ENCODE data around the gene HSDL2.
A peak's percentile ranks its signal among the peaks of the same experiment; 100 is the strongest.

HSDL2 gene

DNA sequence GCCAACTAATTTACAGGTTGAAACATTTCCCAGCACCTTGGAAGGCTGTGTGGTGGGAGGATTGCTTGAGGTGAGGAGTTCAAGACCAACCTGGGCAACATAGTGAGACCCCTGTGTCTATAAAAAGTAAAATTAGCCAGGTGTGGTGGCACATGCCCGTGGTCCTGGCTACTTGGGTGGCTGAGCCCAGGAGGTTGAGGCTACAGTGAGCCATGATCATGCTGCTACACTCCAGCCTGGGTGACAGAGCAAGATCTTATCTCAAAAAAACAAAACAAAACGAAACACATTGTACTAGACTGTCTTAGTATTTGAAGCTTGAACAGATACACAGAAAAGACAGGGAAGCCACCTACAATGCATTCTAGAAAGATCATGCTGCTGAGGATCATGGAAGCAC lies 2.8 kb upstream of the HSDL2 start:
- Histone ChIP-seq H3K36me3 (ENCODE audit: control insufficient read depth, insufficient read depth, low read length) (no peaks in the 10 kb centered on the region), H3K27me3 (replicated peaks; ENCODE audit: control insufficient read depth, insufficient read depth, low read length) (no peaks in the 10 kb centered on the region), H3K4me3 (replicated peaks; ENCODE audit: low read depth, low read length) (no peak overlapping the region)
- no peak for DNase-seq (ENCODE audit: extremely low read depth, insufficient read length)
- TF ChIP-seq, protein P1, sequence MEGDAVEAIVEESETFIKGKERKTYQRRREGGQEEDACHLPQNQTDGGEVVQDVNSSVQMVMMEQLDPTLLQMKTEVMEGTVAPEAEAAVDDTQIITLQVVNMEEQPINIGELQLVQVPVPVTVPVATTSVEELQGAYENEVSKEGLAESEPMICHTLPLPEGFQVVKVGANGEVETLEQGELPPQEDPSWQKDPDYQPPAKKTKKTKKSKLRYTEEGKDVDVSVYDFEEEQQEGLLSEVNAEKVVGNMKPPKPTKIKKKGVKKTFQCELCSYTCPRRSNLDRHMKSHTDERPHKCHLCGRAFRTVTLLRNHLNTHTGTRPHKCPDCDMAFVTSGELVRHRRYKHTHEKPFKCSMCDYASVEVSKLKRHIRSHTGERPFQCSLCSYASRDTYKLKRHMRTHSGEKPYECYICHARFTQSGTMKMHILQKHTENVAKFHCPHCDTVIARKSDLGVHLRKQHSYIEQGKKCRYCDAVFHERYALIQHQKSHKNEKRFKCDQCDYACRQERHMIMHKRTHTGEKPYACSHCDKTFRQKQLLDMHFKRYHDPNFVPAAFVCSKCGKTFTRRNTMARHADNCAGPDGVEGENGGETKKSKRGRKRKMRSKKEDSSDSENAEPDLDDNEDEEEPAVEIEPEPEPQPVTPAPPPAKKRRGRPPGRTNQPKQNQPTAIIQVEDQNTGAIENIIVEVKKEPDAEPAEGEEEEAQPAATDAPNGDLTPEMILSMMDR (IDR thresholded peaks at IDR 0.05; ENCODE audit: insufficient read depth, low read length, poor library complexity, severe bottlenecking), result no peak

DNA sequence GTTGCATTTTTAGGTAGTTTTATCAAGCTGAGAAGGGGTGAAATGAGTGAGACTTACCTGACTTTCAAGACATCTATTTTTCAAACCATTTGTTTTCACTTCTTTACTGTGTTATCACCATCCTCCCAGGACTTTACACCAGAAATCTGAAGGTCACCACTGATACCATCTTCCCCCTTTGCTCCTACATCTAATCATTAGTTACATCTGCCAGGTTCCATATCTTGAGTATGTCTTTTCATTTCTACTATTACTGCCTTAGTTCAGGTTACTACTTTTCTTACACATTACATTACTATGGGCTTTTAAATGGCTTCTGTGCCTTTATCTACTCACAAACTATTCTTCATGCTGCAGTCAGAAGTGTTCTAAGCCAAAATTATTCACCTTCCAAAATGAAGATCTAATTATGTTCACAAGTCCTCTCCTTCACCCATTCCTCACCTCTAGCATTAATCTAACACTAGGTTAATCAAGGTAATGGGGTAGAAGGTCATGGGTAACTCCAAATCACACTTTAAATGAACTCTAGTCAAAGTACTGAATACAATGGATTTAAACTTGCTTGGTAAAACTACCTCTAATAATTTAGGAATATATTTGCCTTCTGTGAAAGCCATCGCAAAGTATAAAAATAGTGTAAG lies 2.1 kb upstream of the HSDL2 start:
- Histone ChIP-seq H3K4me3 (replicated peaks; ENCODE audit: low read depth, low read length) (peak overlapping the region; percentile 96), H3K27me3 (replicated peaks; ENCODE audit: control insufficient read depth, insufficient read depth, low read length) (no peaks in the 10 kb centered on the region), H3K36me3 (ENCODE audit: control insufficient read depth, insufficient read depth, low read length) (no peaks in the 10 kb centered on the region)
- TF ChIP-seq, protein P1 (IDR thresholded peaks at IDR 0.05; ENCODE audit: insufficient read depth, low read length, poor library complexity, severe bottlenecking), result no peak
- no peak for DNase-seq (ENCODE audit: extremely low read depth, insufficient read length)

DNA sequence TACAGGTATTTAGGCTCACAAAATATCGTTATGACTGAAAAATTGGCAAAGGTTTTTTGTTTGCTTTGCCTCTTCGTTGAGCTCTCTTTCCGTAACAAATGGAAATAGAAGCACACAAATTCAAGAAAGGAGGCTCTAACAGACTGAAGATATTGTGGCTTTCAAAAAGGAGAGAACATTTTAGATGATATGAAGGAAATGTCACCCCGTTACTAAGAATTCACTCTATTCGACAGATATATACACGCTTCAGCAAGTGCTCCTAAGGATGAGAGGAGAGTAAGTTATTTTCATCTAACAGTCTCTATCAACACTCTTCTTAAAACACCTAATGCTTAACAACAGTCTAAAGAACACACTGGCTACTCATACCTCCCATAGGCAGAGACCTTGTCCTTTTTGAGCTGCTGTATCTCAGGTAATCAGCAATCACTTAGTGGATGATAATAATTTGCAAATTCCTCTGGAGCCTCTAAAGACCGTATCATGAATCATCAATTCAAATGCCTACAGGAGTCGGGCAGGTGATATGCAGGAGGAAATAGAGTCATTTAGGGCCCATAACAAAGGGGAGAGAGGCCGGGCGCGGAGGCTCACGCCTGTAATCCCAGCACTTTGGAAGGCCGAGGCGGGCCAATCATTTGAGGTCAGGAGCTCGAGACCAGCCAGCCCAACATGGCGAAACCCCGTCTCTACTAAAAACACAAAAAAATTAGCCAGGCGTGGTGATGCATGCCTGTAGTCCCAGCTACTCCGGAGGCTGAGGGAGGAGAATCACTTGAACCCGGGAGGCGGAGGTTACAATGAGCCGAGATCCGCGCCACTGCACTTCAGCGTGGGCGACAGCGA lies 1.4 kb upstream of the HSDL2 start:
- no peaks in the 10 kb centered on the region for H3K36me3 ChIP-seq (ENCODE audit: control insufficient read depth, insufficient read depth, low read length)
- H3K27me3 ChIP-seq (replicated peaks; ENCODE audit: control insufficient read depth, insufficient read depth, low read length), result no peaks in the 10 kb centered on the region
- TF ChIP-seq, protein P1 (IDR thresholded peaks at IDR 0.05; ENCODE audit: insufficient read depth, low read length, poor library complexity, severe bottlenecking), result no peak
- DNase-seq (ENCODE audit: extremely low read depth, insufficient read length), result peak; percentile 17
- H3K4me3 ChIP-seq (replicated peaks; ENCODE audit: low read depth, low read length), result peak overlapping the region; percentile 96

DNA sequence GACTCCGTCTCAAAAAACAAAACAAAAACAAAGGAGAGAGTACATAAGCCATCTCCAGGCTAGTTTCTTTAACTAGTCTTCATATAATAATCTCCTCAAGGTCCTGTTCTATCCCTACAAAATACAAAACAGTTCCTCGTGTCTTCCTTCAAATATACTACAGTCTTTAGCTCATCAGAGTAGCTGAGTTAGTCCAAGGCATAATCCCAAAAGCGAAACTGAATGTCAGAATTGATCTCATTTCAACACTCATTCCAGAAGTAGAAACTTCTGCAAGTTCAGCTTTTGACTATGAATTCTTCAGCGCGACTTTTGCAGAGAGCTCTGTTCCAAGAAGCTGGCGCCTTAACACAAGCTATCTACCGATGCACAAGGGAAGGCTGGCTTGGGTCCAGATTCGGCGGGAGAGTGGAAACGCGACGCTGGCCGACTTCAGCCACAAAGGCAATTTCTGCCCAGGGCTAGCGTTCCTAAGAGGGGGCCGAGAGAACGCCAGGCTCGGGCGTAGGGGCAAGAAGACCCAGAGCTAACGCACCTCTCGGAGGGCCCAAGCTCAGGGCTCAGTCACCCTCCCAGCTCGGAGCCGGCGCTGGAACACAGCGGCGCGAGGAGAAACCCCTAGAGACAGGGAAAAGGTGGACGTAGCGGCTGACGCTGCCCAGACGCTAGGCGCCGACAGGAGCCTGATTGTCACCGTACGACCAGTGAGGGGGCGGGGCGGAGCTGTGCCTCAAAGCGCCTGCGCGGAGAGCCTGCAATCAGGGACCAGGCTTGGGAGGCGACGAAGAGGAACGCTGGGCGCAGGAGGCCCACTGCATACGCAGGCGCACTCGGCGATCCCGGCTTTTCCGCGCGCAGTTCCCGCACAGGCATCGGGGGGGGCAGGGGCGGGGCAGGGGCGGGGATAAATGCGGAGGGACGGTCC lies 469 bp upstream of the HSDL2 start:
- Histone ChIP-seq H3K27me3 (replicated peaks; ENCODE audit: control insufficient read depth, insufficient read depth, low read length) (no peaks in the 10 kb centered on the region), H3K36me3 (ENCODE audit: control insufficient read depth, insufficient read depth, low read length) (no peaks in the 10 kb centered on the region), H3K4me3 (replicated peaks; ENCODE audit: low read depth, low read length) (peak overlapping the region; percentile 96)
- peak; percentile 97 for DNase-seq (ENCODE audit: extremely low read depth, insufficient read length)
- TF ChIP-seq, protein P1 (IDR thresholded peaks at IDR 0.05; ENCODE audit: insufficient read depth, low read length, poor library complexity, severe bottlenecking), result no peak

DNA sequence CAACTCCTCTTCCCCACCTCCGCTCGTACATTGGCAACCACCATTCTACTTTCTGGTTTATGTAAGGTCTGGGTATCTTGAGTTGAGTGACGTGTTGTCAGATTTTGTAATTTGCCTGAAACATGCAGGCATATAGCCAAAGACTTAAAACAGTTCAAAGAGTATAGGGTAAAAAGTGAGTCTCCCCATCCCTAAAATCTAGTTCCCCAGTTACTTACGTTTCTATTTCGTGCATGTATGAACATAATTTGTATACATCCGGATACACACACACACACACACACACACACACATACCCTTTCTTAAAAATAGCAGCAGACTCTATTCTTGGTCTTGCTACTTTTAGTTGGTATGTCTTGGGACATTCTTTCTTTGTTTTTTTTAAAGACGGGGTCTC lies 915 bp downstream of the HSDL2 start:
- Histone ChIP-seq H3K4me3 (replicated peaks; ENCODE audit: low read depth, low read length) (peak overlapping the region; percentile 96), H3K36me3 (ENCODE audit: control insufficient read depth, insufficient read depth, low read length) (no peaks in the 10 kb centered on the region), H3K27me3 (replicated peaks; ENCODE audit: control insufficient read depth, insufficient read depth, low read length) (no peaks in the 10 kb centered on the region)
- DNase-seq (ENCODE audit: extremely low read depth, insufficient read length), result peak; percentile 45
- TF ChIP-seq, protein P1 (IDR thresholded peaks at IDR 0.05; ENCODE audit: insufficient read depth, low read length, poor library complexity, severe bottlenecking), result no peak
